PFSK-1 (cell line): ENCODE results near the gene WDR11.

Experiments used
- FOXP2 ChIP-seq: optimal IDR thresholded peaks from 2 replicates; pipeline ENCODE3; 2011; ENCODE audit warnings: borderline replicate concordance, control low read depth, inconsistent platforms; ENCODE audit not compliant: insufficient read depth; ENCODE audit errors: extremely low read length, extremely low read depth
- POLR2AphosphoS5 ChIP-seq: IDR thresholded peaks from 2 replicates; pipeline ENCODE4 v1.6.1; 2012; ENCODE audit warnings: low read depth, mild to moderate bottlenecking, control low read depth, low read length, moderate library complexity
- SIN3A ChIP-seq: IDR thresholded peaks from 2 replicates; pipeline ENCODE4 v1.6.1; 2012; ENCODE audit warnings: mild to moderate bottlenecking, low read length, moderate library complexity, borderline replicate concordance; ENCODE audit not compliant: insufficient read depth
- TAF1 ChIP-seq: IDR thresholded peaks from 2 replicates; pipeline ENCODE4 v1.6.1; 2012; ENCODE audit warnings: low read length, control low read depth, borderline replicate concordance; ENCODE audit not compliant: insufficient read depth
- TF ChIP-seq, protein P1 (sequence below), 2 experiments: IDR thresholded peaks; 2 replicates each; pipeline versions ENCODE4 v1.6.1 to v1.8.0; 2011 to 2012; ENCODE audit warnings: low read depth in 2 of 2, low read length in 2 of 2, control low read depth in 1 of 2, inconsistent platforms in 1 of 2, mild to moderate bottlenecking in 1 of 2, moderate library complexity in 1 of 2; ENCODE audit not compliant: insufficient read depth in 1 of 2

Gene WDR11

DNA sequence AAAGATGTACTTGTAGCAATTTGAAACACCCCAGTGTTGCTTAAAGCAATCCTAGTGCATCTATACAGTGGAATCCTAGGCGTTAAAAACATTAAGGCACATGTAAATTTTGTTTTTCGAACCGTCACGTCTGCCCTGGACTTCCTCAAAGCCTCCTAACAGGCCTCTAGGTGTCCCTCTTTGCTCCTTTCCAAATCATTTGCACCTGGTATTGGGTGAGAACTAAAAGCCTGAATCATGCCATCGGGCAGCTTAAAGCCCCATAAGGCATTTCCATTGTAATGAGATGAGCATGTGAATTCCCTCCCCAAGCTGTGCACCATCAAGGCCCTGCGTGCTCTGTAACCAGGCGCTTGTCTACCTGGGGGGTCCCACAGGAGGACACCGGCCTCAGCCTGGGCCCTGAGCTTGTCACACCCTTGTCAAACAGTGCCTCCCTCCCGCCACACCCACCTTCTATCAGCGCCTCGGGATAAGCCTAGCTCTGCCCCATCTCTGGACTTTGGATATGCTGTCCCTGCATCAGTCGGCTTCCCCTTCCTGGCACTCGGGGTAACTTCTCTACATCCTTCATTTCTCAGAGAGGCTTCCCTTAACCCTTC, 89.2 kb downstream of the WDR11 start:
- TF ChIP-seq, protein P1, sequence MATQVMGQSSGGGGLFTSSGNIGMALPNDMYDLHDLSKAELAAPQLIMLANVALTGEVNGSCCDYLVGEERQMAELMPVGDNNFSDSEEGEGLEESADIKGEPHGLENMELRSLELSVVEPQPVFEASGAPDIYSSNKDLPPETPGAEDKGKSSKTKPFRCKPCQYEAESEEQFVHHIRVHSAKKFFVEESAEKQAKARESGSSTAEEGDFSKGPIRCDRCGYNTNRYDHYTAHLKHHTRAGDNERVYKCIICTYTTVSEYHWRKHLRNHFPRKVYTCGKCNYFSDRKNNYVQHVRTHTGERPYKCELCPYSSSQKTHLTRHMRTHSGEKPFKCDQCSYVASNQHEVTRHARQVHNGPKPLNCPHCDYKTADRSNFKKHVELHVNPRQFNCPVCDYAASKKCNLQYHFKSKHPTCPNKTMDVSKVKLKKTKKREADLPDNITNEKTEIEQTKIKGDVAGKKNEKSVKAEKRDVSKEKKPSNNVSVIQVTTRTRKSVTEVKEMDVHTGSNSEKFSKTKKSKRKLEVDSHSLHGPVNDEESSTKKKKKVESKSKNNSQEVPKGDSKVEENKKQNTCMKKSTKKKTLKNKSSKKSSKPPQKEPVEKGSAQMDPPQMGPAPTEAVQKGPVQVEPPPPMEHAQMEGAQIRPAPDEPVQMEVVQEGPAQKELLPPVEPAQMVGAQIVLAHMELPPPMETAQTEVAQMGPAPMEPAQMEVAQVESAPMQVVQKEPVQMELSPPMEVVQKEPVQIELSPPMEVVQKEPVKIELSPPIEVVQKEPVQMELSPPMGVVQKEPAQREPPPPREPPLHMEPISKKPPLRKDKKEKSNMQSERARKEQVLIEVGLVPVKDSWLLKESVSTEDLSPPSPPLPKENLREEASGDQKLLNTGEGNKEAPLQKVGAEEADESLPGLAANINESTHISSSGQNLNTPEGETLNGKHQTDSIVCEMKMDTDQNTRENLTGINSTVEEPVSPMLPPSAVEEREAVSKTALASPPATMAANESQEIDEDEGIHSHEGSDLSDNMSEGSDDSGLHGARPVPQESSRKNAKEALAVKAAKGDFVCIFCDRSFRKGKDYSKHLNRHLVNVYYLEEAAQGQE (IDR thresholded peaks at IDR 0.05; ENCODE audit: insufficient read depth in 1 of 2, low read depth in 2 of 2, low read length in 2 of 2) = no peak
- TF ChIP-seq SIN3A (no peak), FOXP2 (no peak), POLR2AphosphoS5 (no peak), TAF1 (no peak)

DNA sequence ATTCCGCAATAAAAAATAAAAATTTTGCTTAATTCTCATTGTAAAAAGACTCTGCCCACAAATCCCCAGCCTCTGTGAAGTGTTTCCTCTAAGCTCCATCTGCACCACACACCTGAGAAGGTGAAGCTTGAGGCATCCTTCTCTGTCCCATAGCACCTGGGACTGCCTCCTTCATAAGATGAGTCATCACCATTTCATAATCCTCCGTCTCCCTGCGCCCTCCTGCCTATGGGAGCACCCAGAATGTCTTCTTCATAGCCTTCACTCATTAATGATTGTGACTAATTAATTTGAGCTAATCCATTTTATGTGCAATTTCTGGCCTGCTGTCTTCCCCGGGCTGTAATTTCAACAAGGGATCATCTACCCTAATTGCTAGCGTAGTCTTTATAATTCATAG, 90.3 kb downstream of the WDR11 start:
- TF ChIP-seq TAF1 (no peak), POLR2AphosphoS5 (no peak), FOXP2 (no peak), SIN3A (no peak)
- TF ChIP-seq, protein P1 (IDR thresholded peaks at IDR 0.05; ENCODE audit: insufficient read depth in 1 of 2, low read depth in 2 of 2, low read length in 2 of 2) = no peak

DNA sequence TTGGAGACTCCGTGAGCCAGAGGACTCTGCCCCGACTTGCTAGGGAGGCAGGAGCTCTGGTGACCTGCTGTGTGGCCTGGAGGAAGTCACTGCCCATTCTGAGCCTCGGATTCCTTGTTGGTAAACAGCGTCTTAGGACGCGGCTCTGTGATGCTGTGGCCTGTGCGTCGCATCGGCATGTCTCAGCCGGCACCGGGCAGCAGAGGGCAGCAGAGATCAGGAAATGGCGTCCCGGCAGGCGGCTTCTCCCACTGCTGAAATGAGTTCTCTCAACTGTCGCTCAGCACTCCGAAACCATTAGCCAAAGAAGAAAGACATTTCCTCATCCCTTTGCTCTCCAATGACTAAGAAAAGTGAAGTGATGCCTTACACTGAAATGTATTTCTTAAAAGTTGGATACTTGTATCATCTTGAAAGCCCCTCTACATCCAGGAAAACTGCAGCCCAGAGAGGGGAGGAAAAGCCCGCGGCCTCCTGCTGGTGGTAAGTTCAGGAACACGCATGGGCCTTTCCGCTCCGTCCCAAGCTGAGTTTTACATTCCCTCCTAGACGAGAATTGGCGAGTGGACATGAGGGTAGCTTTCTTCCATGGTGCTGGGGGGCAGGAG, 91.7 kb downstream of the WDR11 start:
- no peak for TF ChIP-seq POLR2AphosphoS5
- no peak for TF ChIP-seq SIN3A
- peak; percentile 99 for TF ChIP-seq FOXP2

DNA sequence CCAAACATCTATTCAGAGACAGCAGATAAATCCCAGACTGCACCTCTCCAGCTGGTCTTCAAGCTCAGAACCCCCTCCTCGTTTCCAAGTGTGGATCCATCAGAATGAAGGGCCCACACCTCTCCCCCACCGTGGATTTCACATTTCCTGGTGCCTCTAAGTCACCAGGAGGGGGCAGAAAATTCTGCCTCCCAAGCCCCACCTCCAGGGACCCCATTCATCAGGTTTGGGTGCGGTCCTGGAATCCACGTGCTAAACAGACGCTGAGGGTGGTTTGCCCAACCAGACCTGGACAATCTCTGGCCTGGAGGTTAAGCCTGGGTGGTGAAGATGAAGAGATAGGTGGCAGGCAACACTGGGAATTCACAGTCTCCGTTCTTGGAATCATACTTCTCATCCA, 92.4 kb downstream of the WDR11 start:
- TF ChIP-seq POLR2AphosphoS5 (no peak), FOXP2 (no peak), SIN3A (no peak), TAF1 (no peak)
- TF ChIP-seq, protein P1 (IDR thresholded peaks at IDR 0.05; ENCODE audit: insufficient read depth in 1 of 2, low read depth in 2 of 2, low read length in 2 of 2) = no peak

DNA sequence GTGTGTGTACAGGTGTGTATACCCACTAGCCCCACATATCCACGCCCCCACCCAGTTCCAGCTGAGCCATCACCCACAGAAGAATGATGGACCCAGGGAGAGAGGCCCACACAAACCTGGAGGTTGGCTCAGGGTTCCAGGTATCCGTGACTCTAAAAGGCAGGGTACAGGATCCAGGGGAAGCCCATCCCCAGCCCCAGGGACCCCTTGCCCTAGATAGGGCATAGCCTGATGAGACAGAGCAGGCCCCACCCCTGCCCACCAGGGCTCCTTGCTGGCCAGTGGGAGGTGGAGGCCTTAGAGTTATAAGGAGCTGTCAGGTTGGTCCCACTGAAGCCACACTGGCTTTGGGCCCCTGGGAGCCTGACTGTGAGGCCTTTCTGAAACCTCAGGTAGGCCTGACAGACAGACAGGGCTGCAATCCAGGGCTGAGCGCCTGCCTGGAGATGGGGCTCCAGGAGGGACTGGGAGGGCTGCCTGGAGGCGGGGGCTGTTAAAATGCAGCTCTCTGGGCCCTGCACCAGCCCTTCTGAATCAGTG, 93.5 kb downstream of the WDR11 start:
- TF ChIP-seq, protein P1 (IDR thresholded peaks at IDR 0.05; ENCODE audit: insufficient read depth in 1 of 2, low read depth in 2 of 2, low read length in 2 of 2) = no peak
- no peak for TF ChIP-seq POLR2AphosphoS5
- no peak for TF ChIP-seq TAF1
- TF ChIP-seq SIN3A = no peak
- TF ChIP-seq FOXP2 = no peak
